GM23338 (cell line): Measurements from ENCODE around the gene VPS4A. TPM values are rescaled to one million over a fixed set of nuclear protein-coding genes. Genes with fewer than 3 reads are reported as not detected.

Experiments used
- ATAC-seq: fragments of 200-7000 bp; cut with Tn5 transposase; 3 replicates; pipeline ENCODE4 v1.9.1; 2020
- DNase-seq: peaks from one replicate; pipeline ENCODE4 v3.0.0-alpha.2; 2015; ENCODE audit warnings: low spot score
- H2AFZ ChIP-seq: fragments of 200-600 bp; sonication (generic); 2 replicates; pipeline ENCODE4 v1.8.0; 2016; ENCODE audit warnings: antibody characterized with exemption, mild to moderate bottlenecking, moderate library complexity
- H3F3A ChIP-seq: fragments of 200-600 bp; sonication (generic); replicated peaks from 2 replicates; pipeline ENCODE4 v1.8.0; 2017; ENCODE audit warnings: antibody characterized with exemption, mixed run types, low read depth
- H3K27ac ChIP-seq: fragments of 200-600 bp; sonication (generic); 2 replicates; pipeline ENCODE4 v1.6.1; 2016; ENCODE audit warnings: low read depth
- H3K27me3 ChIP-seq: fragments of 200-600 bp; sonication (generic); 2 replicates; pipeline ENCODE4 v1.8.0; 2016; ENCODE audit warnings: mild to moderate bottlenecking, mixed run types, moderate library complexity; ENCODE audit not compliant: insufficient read depth
- H3K36me3 ChIP-seq: fragments of 200-600 bp; sonication (generic); 2 replicates; pipeline ENCODE4 v1.8.0; 2016; ENCODE audit warnings: mild to moderate bottlenecking; ENCODE audit not compliant: insufficient read depth
- H3K4me1 ChIP-seq: fragments of 200-600 bp; sonication (generic); 2 replicates; pipeline ENCODE4 v1.8.0; 2016; ENCODE audit warnings: mild to moderate bottlenecking, moderate library complexity; ENCODE audit not compliant: insufficient read depth
- H3K4me2 ChIP-seq: fragments of 200-600 bp; sonication (generic); 2 replicates; pipeline ENCODE4 v1.7.1; 2017; ENCODE audit warnings: mixed run types
- H3K4me3 ChIP-seq: fragments of 200-600 bp; sonication (generic); 2 replicates; pipeline ENCODE4 v1.6.1; 2016; ENCODE audit warnings: mixed run types
- H3K79me2 ChIP-seq: fragments of 200-600 bp; sonication (generic); replicated peaks from 2 replicates; pipeline ENCODE4 v1.8.0; 2017; ENCODE audit warnings: mild to moderate bottlenecking; ENCODE audit not compliant: insufficient read depth
- H3K9me2 ChIP-seq: fragments of 200-600 bp; sonication (generic); 2 replicates; pipeline ENCODE4 v1.8.0; 2017; ENCODE audit not compliant: insufficient read depth
- H4K20me1 ChIP-seq: fragments of 200-600 bp; sonication (generic); replicated peaks from 2 replicates; pipeline ENCODE4 v1.8.0; 2017; ENCODE audit warnings: mild to moderate bottlenecking; ENCODE audit not compliant: insufficient read depth
- H3K27ac Mint-ChIP-seq: 2 replicates; pipeline ENCODE4 v1.8.0; 2020; ENCODE audit warnings: inconsistent platforms, mild to moderate bottlenecking, moderate library complexity, mixed read lengths
- H3K27me3 Mint-ChIP-seq: 3 replicates; pipeline ENCODE4 v1.8.0; 2022; ENCODE audit warnings: low read depth, mild to moderate bottlenecking, moderate library complexity, mixed read lengths, inconsistent platforms; ENCODE audit not compliant: insufficient read depth, poor library complexity
- H3K36me3 Mint-ChIP-seq: 3 replicates; pipeline ENCODE4 v1.8.0; 2021; ENCODE audit warnings: low read depth, mild to moderate bottlenecking, inconsistent platforms, moderate library complexity, mixed read lengths
- H3K4me1 Mint-ChIP-seq: 3 replicates; pipeline ENCODE4 v1.8.0; 2020; ENCODE audit warnings: mild to moderate bottlenecking, inconsistent platforms, mixed read lengths
- H3K4me3 Mint-ChIP-seq: 3 replicates; pipeline ENCODE4 v1.8.0; 2021; ENCODE audit warnings: moderate library complexity, mild to moderate bottlenecking, inconsistent platforms, mixed read lengths
- H3K9me3 Mint-ChIP-seq: 3 replicates; pipeline ENCODE4 v1.8.0; 2020; ENCODE audit warnings: moderate library complexity, mild to moderate bottlenecking, inconsistent platforms, mixed read lengths
- CREB1 ChIP-seq: fragments of 250-450 bp; sonication (Bioruptor Pico); IDR thresholded peaks from 2 replicates; pipeline ENCODE4 v1.5.0; 2020; ENCODE audit warnings: low read depth, mild to moderate bottlenecking, moderate library complexity
- EZH2 ChIP-seq: fragments of 200-600 bp; sonication (generic); IDR thresholded peaks from one replicate; pipeline ENCODE4 v1.8.0; 2017; ENCODE audit warnings: antibody characterized with exemption, mild to moderate bottlenecking, low read depth; ENCODE audit not compliant: unreplicated experiment
- EZH2phosphoT487 ChIP-seq: fragments of 200-600 bp; sonication (generic); IDR thresholded peaks from one replicate; pipeline ENCODE4 v1.8.1; 2018; ENCODE audit warnings: antibody characterized with exemption; ENCODE audit not compliant: unreplicated experiment
- JUNB ChIP-seq: IDR thresholded peaks from one replicate; pipeline ENCODE4 v1.6.1; 2016; ENCODE audit warnings: antibody characterized with exemption; ENCODE audit not compliant: unreplicated experiment
- NANOG ChIP-seq: IDR thresholded peaks from 2 replicates; pipeline ENCODE4 v1.6.1; 2016; ENCODE audit warnings: antibody characterized with exemption, borderline replicate concordance
- POLR2AphosphoS5 ChIP-seq: IDR thresholded peaks from 2 replicates; pipeline ENCODE4 v1.6.1; 2016; ENCODE audit warnings: antibody characterized with exemption, low read depth
- REST ChIP-seq: IDR thresholded peaks from one replicate; pipeline ENCODE4 v1.6.1; 2018; ENCODE audit warnings: antibody characterized with exemption; ENCODE audit not compliant: unreplicated experiment
- STAT1 ChIP-seq: IDR thresholded peaks from one replicate; pipeline ENCODE4 v1.6.1; 2016; ENCODE audit warnings: antibody characterized with exemption; ENCODE audit not compliant: unreplicated experiment
- ZNF114 ChIP-seq: fragments of 250-450 bp; sonication (Bioruptor Pico); IDR thresholded peaks from 2 replicates; pipeline ENCODE4 v1.5.0; 2020; ENCODE audit warnings: mild to moderate bottlenecking, moderate library complexity
- ZNF331 ChIP-seq: fragments of 250-450 bp; sonication (Bioruptor Pico); IDR thresholded peaks from 2 replicates; pipeline ENCODE4 v1.5.0; 2020; ENCODE audit warnings: low read depth, mild to moderate bottlenecking, moderate library complexity
- polyA plus RNA-seq: library from polyadenylated mRNA; unstranded; fragments of >200 nt; fragmentation: Nextera tagmentation; extraction: Ambion mirVana; gene quantifications from 2 replicates; pipeline ENCODE4 v1.2.1, GENCODE V29; 2016
- total RNA-seq: library from RNA; depleted of rRNA; stranded (reverse); fragments of >200 nt; shearing (Covaris generic); gene quantifications from 2 replicates; pipeline ENCODE4 v1.2.3, GENCODE V29; 2014
- TF ChIP-seq, protein P1 (sequence below): fragments of 250-450 bp; sonication (Bioruptor Pico); IDR thresholded peaks from 2 replicates; pipeline ENCODE4 v1.5.0; 2020; ENCODE audit warnings: mild to moderate bottlenecking, moderate library complexity
- TF ChIP-seq, protein P2 (sequence below), 2 experiments: fragments of 200-600 bp in 1 of 2; sonication (generic) in 1 of 2; conservative IDR thresholded peaks; 2 replicates each; pipeline versions ENCODE4 v1.5.1 to v1.6.1; 2016 to 2017; ENCODE audit warnings: antibody characterized with exemption in 2 of 2, low read depth in 2 of 2, mild to moderate bottlenecking in 2 of 2, moderate library complexity in 1 of 2
- TF ChIP-seq, protein P3 (sequence below): IDR thresholded peaks from 2 replicates; pipeline ENCODE4 v1.6.1; 2016; ENCODE audit warnings: antibody characterized with exemption

The VPS4A gene
- total and polyA plus RNA-seq, 2 experiments from 2014 or later, result 29.1 to 32.7 TPM

GRCh38 chr16:69351309-69352027 lies 40.3 kb downstream of the VPS4A start, which contains the start of gene TMED6:
Gene TMED6, minus strand, starts transcription at chr16:69351786. Its CDS starts 33 bp downstream, at chr16:69351753.
- no peaks in the 10 kb centered on the region for H3K79me2 ChIP-seq
- Mint-ChIP-seq H3K27me3 (peaks cover 11% of the 10 kb centered on the region), H3K4me1 (no peaks in the 10 kb centered on the region), H3K4me3 (no peak within 1 kb of the TSS), H3K9me3 (no peaks in the 10 kb centered on the region), H3K27ac (no peak within 1 kb of the TSS; the same call in 1 of the 2 replicates), H3K36me3 (peaks cover 4% of the 10 kb centered on the region; the same call in 1 of the 3 replicates)
- H3K27me3 ChIP-seq, result no peaks in the 10 kb centered on the region
- H3K4me3 ChIP-seq, result no peak within 1 kb of the TSS
- H3K36me3 ChIP-seq, result no peaks in the 10 kb centered on the region
- no peak within 1 kb of the TSS for H3K4me2 ChIP-seq
- H2AFZ ChIP-seq, result no peak within 1 kb of the TSS
- H3K27ac ChIP-seq, result no peak within 1 kb of the TSS
- no peaks in the 10 kb centered on the region for H3K4me1 ChIP-seq
- no peak for ATAC-seq
- no peaks in the 10 kb centered on the region for H3K9me2 ChIP-seq
- no peak for DNase-seq
- H4K20me1 ChIP-seq, result no peaks in the 10 kb centered on the region; the same call in 1 of the 2 replicates
- no peak for TF ChIP-seq ZNF114 (CRISPR knock-in tag)
- no peak for TF ChIP-seq EZH2phosphoT487
- TF ChIP-seq, protein P1, sequence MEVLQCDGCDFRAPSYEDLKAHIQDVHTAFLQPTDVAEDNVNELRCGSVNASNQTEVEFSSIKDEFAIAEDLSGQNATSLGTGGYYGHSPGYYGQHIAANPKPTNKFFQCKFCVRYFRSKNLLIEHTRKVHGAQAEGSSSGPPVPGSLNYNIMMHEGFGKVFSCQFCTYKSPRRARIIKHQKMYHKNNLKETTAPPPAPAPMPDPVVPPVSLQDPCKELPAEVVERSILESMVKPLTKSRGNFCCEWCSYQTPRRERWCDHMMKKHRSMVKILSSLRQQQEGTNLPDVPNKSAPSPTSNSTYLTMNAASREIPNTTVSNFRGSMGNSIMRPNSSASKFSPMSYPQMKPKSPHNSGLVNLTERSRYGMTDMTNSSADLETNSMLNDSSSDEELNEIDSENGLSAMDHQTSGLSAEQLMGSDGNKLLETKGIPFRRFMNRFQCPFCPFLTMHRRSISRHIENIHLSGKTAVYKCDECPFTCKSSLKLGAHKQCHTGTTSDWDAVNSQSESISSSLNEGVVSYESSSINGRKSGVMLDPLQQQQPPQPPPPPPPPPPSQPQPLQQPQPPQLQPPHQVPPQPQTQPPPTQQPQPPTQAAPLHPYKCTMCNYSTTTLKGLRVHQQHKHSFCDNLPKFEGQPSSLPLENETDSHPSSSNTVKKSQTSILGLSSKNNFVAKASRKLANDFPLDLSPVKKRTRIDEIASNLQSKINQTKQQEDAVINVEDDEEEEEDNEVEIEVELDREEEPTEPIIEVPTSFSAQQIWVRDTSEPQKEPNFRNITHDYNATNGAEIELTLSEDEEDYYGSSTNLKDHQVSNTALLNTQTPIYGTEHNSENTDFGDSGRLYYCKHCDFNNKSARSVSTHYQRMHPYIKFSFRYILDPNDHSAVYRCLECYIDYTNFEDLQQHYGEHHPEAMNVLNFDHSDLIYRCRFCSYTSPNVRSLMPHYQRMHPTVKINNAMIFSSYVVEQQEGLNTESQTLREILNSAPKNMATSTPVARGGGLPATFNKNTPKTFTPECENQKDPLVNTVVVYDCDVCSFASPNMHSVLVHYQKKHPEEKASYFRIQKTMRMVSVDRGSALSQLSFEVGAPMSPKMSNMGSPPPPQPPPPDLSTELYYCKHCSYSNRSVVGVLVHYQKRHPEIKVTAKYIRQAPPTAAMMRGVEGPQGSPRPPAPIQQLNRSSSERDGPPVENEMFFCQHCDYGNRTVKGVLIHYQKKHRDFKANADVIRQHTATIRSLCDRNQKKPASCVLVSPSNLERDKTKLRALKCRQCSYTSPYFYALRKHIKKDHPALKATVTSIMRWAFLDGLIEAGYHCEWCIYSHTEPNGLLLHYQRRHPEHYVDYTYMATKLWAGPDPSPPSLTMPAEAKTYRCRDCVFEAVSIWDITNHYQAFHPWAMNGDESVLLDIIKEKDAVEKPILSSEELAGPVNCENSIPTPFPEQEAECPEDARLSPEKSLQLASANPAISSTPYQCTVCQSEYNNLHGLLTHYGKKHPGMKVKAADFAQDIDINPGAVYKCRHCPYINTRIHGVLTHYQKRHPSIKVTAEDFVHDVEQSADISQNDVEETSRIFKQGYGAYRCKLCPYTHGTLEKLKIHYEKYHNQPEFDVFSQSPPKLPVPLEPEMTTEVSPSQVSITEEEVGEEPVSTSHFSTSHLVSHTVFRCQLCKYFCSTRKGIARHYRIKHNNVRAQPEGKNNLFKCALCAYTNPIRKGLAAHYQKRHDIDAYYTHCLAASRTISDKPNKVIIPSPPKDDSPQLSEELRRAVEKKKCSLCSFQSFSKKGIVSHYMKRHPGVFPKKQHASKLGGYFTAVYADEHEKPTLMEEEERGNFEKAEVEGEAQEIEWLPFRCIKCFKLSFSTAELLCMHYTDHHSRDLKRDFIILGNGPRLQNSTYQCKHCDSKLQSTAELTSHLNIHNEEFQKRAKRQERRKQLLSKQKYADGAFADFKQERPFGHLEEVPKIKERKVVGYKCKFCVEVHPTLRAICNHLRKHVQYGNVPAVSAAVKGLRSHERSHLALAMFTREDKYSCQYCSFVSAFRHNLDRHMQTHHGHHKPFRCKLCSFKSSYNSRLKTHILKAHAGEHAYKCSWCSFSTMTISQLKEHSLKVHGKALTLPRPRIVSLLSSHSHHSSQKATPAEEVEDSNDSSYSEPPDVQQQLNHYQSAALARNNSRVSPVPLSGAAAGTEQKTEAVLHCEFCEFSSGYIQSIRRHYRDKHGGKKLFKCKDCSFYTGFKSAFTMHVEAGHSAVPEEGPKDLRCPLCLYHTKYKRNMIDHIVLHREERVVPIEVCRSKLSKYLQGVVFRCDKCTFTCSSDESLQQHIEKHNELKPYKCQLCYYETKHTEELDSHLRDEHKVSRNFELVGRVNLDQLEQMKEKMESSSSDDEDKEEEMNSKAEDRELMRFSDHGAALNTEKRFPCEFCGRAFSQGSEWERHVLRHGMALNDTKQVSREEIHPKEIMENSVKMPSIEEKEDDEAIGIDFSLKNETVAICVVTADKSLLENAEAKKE, result no peak
- no peak for TF ChIP-seq NANOG
- no peak for TF ChIP-seq ZNF331 (CRISPR knock-in tag)
- TF ChIP-seq, protein P2, sequence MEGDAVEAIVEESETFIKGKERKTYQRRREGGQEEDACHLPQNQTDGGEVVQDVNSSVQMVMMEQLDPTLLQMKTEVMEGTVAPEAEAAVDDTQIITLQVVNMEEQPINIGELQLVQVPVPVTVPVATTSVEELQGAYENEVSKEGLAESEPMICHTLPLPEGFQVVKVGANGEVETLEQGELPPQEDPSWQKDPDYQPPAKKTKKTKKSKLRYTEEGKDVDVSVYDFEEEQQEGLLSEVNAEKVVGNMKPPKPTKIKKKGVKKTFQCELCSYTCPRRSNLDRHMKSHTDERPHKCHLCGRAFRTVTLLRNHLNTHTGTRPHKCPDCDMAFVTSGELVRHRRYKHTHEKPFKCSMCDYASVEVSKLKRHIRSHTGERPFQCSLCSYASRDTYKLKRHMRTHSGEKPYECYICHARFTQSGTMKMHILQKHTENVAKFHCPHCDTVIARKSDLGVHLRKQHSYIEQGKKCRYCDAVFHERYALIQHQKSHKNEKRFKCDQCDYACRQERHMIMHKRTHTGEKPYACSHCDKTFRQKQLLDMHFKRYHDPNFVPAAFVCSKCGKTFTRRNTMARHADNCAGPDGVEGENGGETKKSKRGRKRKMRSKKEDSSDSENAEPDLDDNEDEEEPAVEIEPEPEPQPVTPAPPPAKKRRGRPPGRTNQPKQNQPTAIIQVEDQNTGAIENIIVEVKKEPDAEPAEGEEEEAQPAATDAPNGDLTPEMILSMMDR (conservative IDR thresholded peaks at IDR 0.05; ENCODE audit: low read depth in 2 of 2), result no peak
- TF ChIP-seq JUNB, result no peak
- TF ChIP-seq EZH2, result no peak
- no peak for TF ChIP-seq POLR2AphosphoS5
- no peak for TF ChIP-seq CREB1 (CRISPR knock-in tag)
- TF ChIP-seq STAT1, result no peak
- TF ChIP-seq, protein P3, sequence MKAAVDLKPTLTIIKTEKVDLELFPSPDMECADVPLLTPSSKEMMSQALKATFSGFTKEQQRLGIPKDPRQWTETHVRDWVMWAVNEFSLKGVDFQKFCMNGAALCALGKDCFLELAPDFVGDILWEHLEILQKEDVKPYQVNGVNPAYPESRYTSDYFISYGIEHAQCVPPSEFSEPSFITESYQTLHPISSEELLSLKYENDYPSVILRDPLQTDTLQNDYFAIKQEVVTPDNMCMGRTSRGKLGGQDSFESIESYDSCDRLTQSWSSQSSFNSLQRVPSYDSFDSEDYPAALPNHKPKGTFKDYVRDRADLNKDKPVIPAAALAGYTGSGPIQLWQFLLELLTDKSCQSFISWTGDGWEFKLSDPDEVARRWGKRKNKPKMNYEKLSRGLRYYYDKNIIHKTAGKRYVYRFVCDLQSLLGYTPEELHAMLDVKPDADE, result no peak
- no peak for TF ChIP-seq REST
- H3F3A ChIP-seq, result no peaks in the 10 kb centered on the region
